HG02840 (cell line): Measurements from ENCODE around the gene MEF2B.
"Not testable (repeated sequence)": the region's sequence is repeated elsewhere in the genome, so short reads cannot be mapped to it uniquely, and the experiment has no call there.

ENCODE experiments used
- ATAC-seq: cut with Tn5 transposase; IDR thresholded peaks from one replicate; pipeline ENCODE4 v1.9.1; 2021; ENCODE audit warnings: mild to moderate bottlenecking, moderate library complexity, moderate number of reproducible peaks; ENCODE audit not compliant: unreplicated experiment, low FRiP score

Gene MEF2B

DNA sequence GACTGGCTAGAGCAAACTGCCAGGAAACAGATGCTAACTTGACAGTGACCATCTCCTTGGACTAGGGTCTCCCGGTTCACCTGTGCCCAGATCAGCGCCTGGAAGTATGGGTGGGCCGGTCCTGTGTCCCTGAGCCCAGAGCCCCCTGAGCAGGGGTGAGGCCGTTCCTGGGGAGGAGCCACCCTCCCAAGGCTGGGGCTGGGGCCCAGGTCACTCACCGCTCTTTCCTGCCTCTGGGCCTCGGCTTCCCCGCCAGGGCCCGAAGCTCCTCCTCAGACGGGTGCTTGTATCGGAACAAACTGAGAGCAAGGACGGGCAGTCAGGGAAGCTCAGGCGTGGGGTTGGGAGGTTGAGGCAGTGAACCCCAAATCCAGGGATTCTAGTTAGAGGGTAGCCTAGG lies 37.2 kb downstream of the MEF2B start:
- ATAC-seq, result no peak

DNA sequence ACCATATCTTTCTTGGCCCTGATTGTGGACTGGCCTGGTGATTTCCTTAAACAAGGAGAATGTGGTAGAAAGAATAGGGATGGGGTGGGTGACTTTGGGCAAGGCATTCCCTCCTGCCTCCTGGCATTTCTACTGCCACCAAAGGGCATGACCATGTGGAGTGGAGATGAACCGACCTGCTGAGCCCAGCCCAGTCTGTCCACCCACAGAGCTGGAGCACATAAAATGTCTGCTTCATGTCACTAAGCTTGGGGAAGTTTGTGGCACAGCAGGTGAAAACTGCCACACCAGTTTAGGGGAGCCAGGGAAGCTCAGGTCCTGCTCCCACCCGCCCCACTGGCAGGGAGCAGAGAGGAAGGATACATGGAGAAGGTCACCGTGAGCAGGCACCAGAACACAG lies 38.1 kb downstream of the MEF2B start:
- ATAC-seq, result no peak

DNA sequence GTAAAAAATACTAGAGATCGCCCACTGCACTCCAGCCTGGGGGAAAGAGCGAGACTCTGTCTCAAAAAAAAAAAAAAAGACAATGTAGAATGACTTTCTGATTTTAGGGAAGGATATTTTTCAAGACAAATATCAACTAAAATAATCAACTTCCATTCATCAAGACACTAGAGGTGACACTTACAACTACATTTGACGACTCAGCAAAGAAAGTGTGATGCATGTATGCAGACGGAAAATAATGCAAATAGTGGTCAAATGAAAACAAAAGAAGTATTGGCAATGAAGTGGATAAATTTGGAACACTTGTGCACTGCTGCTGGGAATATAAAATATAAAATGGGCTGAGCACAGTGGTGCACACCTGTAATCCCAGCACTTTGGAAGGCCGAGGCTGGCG lies 44.0 kb downstream of the MEF2B start:
- ATAC-seq, result no peak

DNA sequence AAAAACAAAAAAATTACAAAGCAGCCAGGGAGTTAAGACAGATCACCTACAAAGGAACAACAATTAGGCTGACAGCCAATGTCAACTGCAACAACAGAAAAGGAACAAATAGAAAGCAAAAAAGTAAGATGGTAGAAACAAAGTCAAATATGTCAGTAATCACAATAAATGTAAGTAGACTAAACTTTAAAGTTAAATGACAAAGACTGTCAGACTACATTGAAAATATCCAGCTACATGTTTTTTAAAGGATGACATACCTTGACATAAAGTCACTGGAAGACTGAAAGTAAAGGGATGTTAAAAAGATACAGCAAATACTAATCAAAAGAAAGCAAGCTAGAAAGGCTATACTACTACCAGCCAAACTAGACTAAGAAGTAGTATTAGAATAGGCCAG lies 46.7 kb downstream of the MEF2B start:
- no peak for ATAC-seq

DNA sequence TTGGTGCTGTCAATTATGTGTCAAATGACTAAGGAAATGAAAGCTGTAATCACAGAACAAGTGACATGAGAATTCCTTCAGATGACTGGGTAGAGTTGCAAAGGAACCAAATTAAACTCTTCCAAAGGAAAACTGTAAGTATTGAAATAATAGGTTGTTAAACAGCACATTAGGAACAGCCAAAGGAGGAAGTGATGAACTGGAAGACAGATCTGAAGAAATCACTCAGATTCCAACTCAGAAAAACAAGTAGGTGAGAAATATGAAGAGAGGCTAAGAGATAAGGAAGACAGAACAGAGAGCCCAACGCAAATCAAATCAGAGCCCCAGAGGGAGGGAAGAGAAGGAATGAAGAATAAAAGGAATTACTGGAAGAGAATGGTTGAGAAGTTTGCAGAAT lies 47.2 kb downstream of the MEF2B start:
- ATAC-seq, result no peak

DNA sequence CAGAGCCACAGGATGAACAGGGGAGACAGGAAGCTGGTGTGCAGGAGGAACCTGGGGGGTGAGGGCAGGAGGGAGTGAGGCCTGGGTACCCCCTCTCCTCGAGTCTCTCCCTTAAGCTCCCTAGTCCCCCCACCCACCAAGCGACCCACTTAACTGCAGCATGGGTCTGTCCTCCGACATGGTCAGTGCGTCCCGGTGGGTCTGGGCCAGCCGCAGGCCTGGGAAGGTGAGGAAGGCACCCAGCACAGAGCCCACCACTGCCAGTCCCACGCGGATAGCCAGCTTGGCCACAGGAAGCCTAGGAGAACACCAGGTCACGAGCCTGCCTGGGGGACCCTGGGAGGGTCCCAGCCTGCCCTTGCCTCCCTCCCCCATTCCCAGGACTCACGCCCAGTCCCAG lies 48.7 kb downstream of the MEF2B start:
- ATAC-seq, result no peak

DNA sequence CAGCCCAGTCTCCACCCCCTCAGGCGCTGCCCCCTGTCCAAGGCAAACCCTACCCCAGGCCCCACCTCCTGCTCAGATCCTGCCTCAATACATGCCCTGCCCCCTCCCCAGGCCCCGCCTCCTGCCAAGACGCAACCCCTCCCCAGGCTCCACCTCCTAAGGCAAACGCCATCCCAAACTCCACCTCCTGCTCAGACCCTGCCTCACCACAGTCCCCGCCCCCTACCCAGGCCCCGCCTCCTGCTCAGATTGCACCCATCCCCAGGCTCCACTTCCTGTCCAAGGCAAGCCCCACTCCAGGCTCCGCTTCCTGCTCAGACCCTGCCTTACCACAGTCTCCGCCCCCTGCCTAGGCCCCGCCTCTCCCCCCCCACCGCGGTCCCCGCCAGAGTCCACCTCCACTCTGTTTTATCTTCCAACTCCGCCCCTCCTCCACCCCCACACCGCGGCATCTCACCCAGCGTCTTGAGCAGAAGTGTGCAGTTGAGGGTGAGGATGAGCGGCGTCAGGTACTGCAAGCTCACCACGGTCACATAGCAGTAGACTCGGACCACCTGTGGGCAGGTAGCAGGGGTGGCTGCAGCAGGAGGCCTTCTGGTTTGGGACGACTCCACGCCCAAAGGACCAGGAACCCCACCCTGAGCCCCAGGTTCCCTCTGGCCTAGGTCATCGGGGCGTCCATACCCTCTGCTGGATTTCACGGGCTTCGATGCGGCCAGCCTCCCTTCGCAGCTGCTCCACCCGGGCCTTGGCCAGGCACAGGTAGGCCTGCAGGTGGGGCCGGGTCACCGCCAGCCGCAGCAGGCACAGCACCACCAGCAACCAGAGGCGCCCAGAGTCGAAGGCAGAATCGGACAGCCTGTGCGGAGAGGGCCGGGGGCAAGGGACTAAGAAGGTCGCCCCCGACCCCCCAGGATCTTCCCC lies 49.5 kb downstream of the MEF2B start:
- ATAC-seq, result no peak

DNA sequence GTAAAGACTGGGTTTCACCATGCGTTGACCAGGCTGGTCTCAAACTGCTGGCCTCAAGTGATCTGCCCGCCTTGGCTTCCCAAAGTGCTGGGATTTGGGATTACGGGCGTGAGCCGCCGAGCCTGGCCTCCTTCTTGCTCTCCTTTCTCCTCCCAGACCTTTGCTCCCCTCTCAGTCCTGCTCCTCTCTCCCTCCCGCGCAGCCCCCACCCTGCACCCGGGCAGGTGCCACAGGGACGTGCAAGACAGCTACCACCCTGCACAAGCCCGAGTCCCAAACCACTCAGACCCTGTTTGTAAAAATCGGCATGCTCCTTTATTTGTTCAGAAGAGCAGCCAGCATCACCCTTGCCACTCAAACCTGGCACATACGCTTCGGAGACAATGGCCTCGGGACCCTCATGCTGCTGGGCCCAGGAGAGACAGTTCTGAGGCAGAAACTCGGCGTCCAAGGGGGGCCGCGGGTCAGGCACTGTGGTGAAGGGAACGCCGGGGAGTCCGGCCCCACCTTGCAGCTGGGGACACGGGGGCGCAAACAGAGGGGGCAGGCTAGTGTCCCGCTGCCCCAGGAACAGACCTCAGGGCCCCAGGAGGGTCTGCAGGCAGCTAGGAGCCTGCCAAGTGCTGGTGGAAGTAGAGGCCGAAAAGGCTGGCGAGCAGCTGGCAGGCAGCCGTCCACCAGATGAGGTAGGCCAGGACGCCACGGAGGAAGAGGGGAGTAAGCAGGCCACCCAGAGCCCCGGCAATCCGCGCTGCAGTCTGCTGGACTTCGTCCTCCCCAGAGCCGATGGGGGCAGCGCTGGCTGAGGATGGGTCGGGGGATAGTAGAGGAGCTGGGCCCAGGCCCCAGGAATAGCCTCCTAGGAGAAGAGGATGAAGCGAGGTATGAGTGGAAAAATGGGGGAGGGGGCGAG lies 50.5 kb downstream of the MEF2B start:
- no peak for ATAC-seq

DNA sequence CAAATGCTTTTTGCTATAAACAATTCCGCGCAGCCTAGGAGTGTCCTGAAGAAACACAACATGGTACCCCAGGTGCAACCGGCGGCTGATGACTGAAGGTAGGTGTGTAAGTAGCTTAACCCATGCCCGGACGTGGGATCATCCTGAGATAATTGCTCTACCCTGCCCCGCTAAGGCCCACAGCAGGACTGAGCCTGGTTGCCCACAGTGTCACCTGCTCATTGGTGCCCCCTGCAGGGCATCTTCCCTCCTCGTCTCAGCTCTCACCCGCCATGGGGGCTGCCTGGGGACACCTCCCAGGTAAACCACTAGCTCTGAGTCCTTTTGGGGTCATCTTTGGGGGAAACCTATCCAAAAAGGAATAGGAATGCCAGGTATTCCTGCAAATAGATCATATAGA lies 54.1 kb downstream of the MEF2B start:
- ATAC-seq, result no peak

DNA sequence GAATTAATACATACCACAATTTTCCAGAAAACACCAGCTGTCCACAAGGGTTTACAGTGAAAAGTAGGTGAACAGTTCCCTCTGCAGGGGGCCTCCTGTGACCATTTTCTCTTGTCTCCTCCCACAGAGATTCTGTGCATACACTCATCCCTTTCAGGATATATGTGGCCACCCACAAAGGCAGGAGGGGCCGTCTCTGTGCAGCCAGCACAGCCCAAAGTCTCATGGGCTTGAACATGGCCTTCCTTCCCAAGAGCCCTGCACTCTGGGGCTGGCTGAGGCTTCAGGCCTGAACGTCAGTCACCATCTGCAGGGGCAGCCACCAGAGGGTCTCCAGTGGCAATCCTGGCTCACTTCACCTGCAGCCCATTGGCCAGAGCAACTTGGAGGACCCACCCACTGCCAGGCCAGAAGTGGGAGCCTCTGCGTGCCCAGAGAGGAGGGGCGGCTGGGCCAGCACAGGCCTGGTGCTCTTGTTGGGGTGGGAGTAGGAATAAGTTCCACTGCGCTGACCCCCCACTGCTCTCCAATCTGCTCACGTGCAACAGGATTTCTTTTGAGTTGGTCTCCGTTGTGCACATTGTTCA lies 56.9 kb downstream of the MEF2B start:
- ATAC-seq, result no peak

DNA sequence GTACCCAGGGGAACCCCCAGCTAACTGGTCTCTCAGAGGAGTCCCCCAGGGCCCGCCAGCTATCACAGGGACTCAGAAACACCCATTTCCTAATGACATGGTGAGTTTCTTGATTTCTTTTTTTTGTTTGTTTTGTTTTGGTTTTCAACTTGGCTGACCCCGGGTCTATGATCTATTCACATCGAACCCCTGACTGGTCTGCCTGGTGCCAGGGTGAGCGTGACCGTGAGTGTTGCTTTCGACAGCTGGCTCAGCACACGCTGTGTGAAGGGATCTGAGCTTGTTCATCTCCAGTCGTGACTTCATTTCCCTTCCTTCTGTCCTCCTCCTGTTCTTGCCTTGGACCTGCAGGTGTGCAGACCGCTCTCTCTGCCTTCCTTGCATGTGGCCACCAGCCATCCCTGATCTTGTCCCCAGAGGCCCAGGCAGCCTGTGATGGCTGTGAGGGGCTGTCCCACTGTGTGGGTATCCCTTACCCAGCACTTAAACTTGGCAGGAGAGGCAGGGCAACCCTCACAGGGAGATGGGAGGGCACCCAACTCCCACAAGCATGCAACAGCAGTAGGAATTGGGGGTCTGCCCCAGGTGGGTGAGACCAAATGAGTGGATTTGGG lies 58.0 kb downstream of the MEF2B start:
- no peak for ATAC-seq

DNA sequence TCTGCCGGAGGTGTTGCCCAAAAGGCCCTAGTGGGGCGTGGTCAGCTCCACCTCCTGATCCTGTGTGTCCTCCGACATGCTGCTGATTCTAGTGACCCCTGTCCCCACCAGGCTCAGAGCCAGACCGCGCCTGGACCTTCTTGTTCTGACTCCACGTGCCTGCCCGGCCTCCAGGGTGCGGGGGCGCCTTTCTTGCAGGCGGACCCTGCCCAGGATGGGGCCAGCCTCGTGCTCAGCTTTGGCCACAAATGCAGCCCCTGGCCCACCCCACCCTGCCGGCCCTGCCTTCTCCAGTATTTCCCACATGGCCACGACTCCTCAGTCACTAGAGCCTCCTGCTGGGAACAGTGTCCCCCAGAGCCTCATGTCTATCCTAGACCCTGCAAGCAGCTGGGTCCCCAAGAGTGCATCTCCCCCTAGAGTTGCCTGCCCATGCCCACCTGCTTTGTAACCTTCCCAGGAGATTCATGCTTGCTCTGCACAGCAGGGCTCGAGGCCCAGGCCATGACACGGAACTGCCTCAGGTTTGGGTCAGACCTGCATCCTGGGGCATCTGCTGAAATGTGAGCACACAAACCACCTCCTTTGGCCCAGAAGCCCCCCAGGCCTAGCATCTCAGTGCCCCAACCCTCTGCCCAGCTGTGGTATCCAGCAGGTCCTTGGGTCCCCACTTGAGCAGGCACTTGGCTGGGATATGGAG lies 58.8 kb downstream of the MEF2B start:
- ATAC-seq, result no peak

DNA sequence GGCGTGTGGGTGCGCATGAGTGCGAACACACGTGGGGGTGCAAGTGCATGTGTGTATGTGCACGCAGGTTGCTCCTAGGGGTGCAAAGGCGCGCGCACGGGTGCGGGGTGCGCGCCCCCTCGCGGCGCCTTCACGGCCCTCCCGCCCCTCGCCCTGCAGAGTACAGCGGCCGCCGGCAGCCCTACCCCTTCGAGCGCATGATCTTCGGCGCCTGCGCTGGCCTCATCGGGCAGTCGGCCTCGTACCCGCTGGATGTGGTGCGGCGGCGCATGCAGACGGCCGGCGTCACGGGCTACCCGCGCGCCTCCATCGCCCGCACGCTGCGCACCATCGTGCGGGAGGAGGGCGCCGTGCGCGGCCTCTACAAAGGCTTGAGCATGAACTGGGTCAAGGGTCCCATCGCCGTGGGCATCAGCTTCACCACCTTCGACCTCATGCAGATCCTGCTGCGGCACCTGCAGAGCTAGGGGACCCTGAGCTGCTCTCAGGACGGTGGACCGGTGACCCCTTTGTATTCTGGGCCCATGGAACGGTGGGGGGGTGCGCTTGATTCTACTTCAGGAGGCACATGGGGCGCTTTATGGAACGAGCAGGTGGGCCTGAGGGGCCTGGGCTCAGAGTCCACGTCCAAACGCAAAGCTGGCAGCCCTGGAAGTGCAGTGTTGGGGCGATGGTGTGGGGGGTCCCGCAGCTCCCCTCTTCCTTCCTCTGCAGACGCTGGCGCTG lies 59.5 kb downstream of the MEF2B start:
- ATAC-seq, result no peak

DNA sequence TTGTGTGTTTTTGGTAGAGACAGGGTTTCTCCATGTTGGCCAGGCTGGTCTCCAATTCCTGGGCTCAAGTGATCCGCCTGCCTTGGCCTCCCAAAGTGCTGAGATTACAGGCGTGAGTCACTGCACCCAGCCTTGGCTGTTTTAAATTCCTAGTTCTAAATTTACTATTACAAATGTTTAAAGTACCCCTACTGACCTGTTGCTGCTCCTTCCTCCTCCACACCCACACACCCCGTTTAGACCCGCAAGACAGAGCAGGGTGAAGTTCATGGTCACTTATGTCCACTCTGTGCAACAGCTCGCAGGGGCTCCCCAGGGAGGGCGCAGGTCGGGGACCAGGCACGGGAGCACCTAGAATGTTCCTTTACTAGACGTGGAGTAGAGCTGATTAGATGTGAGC lies 60.5 kb downstream of the MEF2B start:
- ATAC-seq, result no peak

DNA sequence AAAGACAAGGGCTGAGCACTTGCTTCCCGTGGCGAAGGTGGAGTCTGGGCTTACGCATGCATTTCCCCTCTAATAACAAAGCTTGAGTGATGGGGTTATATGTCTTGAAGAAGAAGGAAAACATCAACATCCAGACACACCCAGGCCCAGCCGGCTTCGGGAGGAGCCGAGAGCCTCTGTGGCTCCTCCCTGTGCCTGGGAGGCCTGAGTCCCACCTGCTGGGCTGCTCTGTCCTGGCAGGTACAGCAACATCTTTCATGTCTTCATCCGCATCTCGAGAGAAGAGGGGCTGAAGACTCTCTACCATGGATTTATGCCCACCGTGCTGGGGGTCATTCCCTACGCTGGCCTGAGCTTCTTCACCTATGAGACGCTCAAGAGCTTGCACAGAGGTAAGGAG lies 62.4 kb downstream of the MEF2B start:
- ATAC-seq, result no peak

DNA sequence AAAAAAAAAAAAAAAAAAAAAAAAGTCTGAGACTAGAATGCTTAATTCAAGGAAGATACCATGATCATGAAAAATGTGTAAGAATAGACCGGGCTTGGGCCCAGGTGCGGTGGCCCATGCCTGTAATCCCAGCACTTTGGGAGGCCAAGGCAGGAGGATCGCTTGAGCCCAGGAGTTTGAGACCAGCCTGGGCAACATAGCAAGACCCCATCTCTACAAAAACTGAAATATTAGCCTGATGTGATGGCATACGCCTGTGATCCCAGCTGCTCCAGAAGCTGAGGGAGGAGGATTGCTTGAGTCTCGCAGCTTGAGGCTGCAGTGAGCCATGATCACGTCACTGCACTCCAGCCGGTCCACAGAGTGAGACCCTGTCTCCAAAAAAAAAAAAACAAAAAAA lies 63.1 kb downstream of the MEF2B start:
- not testable (repeated sequence) for ATAC-seq

DNA sequence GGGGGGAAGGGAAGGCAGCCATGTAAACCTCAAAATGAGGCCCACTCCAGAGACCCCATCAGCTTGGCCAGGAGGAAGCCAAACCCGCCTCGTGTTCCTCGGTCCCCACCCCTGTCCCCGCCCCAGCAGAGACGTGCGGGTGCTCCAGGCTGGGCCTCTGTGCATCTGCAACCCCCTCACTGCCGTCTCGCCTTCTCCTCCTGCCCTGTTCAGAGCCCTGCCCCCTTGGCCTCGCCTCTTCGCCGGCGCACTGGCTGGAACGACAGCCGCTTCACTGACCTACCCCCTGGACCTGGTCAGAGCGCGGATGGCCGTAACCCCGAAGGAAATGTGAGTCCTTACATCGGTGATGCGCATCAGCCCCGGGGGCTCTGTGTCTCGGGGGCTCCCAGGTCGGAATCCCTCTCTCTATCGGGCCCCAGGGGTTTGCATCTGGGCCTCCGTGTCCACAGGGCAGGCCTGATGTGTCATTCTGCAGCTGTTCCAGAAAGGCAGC lies 64.0 kb downstream of the MEF2B start:
- ATAC-seq, result no peak

DNA sequence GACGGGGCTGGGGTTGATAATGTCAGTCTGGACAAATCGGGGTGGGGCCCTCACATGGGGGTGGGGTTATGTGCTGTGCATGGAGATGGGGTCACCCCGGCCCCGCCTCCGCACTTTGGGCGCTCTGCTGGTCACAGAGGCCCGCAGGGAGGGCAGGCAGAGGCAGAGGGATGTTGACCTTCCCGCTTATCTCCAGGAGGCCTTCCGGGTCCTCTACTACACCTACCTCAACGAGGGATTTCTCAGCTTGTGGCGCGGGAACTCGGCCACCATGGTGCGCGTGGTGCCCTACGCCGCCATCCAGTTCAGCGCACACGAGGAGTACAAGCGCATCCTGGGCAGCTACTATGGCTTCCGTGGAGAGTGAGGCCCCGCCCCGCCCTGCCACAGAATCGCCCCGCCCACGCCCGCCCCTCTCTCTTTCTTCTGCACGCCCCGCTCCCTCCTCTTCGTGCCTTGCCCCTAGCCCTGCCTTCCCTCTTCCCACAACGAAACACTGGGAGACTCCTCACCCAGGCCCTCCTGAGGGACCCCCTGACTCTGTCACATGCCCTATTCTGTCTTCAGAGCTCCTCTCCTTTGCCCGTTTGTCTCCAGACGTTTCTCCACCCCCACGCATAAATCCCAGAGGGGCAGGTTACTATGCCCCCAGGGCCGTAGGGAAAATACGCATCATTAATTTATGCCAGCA lies 64.6 kb downstream of the MEF2B start:
- ATAC-seq, result no peak

DNA sequence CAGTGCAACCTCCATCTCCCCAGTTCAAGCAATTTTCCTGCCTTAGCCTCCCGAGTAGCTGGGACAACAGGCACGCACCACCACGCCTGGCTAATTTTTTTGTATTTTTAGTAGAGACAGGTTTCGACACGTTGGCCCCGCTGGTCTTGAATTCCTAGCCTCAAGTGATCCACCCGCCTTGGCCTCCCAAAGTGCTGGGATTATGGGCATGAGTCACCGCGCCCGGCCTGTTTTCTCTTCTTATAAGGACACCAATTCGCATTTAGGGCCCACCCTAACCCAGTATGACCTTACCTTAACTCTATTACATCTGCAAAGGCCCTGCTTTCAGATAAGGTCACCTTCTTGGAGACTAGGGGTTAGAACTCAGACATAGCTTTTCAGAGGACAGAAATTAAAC lies 66.9 kb downstream of the MEF2B start:
- no peak for ATAC-seq
